GM19395 (cell line): ENCODE results near the gene PFDN6.
A peak's percentile ranks its signal among the peaks of the same experiment; 100 is the strongest.
"Not testable (repeated sequence)": the region's sequence is repeated elsewhere in the genome, so short reads cannot be mapped to it uniquely, and the experiment has no call there.

ENCODE experiments used
- ATAC-seq: cut with Tn5 transposase; IDR thresholded peaks from one replicate; pipeline ENCODE4 v1.9.1; 2021; ENCODE audit warnings: mild to moderate bottlenecking, moderate library complexity; ENCODE audit not compliant: unreplicated experiment

Gene PFDN6

GRCh38 chr6:33273129-33273923, 16.1 kb upstream of the PFDN6 start:
- no peak for ATAC-seq

GRCh38 chr6:33273924-33274902, 15.2 kb upstream of the PFDN6 start:
- ATAC-seq: no peak

- not testable (repeated sequence) for ATAC-seq
Observed at GRCh38 chr6:33275795-33276580, 13.4 kb upstream of the PFDN6 start.

GRCh38 chr6:33276581-33276863, 12.9 kb upstream of the PFDN6 start:
- no peak for ATAC-seq

GRCh38 chr6:33276864-33277662, 12.3 kb upstream of the PFDN6 start, which contains the start of gene B3GALT4:
B3GALT4 (plus strand) TSS chr6:33277123; CDS start chr6:33277420, 297 bp downstream.
- peak; percentile 58 for ATAC-seq

- no peak for ATAC-seq
Observed at GRCh38 chr6:33277663-33278391, 11.6 kb upstream of the PFDN6 start.

GRCh38 chr6:33278392-33278741, 11.0 kb upstream of the PFDN6 start:
- no peak for ATAC-seq

GRCh38 chr6:33278810-33279209, 10.6 kb upstream of the PFDN6 start:
- no peak for ATAC-seq

GRCh38 chr6:33279257-33279695, 10.1 kb upstream of the PFDN6 start:
- ATAC-seq: no peak

GRCh38 chr6:33279971-33280511, 9.4 kb upstream of the PFDN6 start:
- no peak for ATAC-seq

GRCh38 chr6:33280539-33280938, 8.9 kb upstream of the PFDN6 start:
- no peak for ATAC-seq

GRCh38 chr6:33285214-33285613, 4.2 kb upstream of the PFDN6 start:
- not testable (repeated sequence) for ATAC-seq

GRCh38 chr6:33286946-33287914, 2.2 kb upstream of the PFDN6 start:
- no peak for ATAC-seq

- ATAC-seq: no peak
Observed at GRCh38 chr6:33288141-33288920, 1.1 kb upstream of the PFDN6 start.

GRCh38 chr6:33289784-33290315, 449 bp downstream of the PFDN6 start:
- ATAC-seq: peak; percentile 26

- ATAC-seq: no peak
Observed at GRCh38 chr6:33290459-33290858, 1.1 kb downstream of the PFDN6 start.

- no peak for ATAC-seq
Observed at GRCh38 chr6:33292996-33293682, 3.7 kb downstream of the PFDN6 start.
